Measurements from ENCODE around the gene GPC6.

Gene GPC6

GRCh38 chr13:93715866-93716265 is 489.3 kb downstream of the GPC6 start:
- Histone ChIP-seq H3K4me3 (ENCODE audit: low read depth, low read length) (no peak overlapping the region), H3K4me1 (ENCODE audit: control insufficient read depth, insufficient read depth, low read length) (no peaks in the 10 kb centered on the region), H3K27ac (ENCODE audit: extremely low read depth, low read depth, low read length) (no peak overlapping the region), H3K9me3 (ENCODE audit: control insufficient read depth, insufficient read depth, low read depth, low read length) (no peaks in the 10 kb centered on the region), H3K36me3 (ENCODE audit: control insufficient read depth in 2 of 2, insufficient read depth in 1 of 2, low read length in 2 of 2) (no peaks in the 10 kb centered on the region)
- ChIA-PET CTCF (interaction anchor here (0.6 kb wide), 1 partner anchor 119 kb away, joined by 4 read pairs; no protein-coding TSS in a partner anchor), POLR2A (no interaction called here)
- TF ChIP-seq ZNF792 (tag by site-specific recombination; IDR thresholded peaks at IDR 0.05) (no peak), ZBTB48 (tag by site-specific recombination; IDR thresholded peaks at IDR 0.05) (no peak), MZF1 (tag by site-specific recombination; IDR thresholded peaks at IDR 0.05; ENCODE audit: borderline replicate concordance) (no peak), ZNF843 (tag by site-specific recombination; IDR thresholded peaks at IDR 0.05) (no peak), YY2 (tag by site-specific recombination; IDR thresholded peaks at IDR 0.05) (no peak), ZNF266 (tag by site-specific recombination; IDR thresholded peaks at IDR 0.05; ENCODE audit: low read depth) (no peak)

- no peaks in the 10 kb centered on the region for H3K9me3 ChIP-seq (ENCODE audit: control insufficient read depth, insufficient read depth, low read depth, low read length)
- no peaks in the 10 kb centered on the region for H3K36me3 ChIP-seq (ENCODE audit: control insufficient read depth in 2 of 2, insufficient read depth in 1 of 2, low read length in 2 of 2)
- H3K27ac ChIP-seq (ENCODE audit: extremely low read depth, low read depth, low read length): no peak overlapping the region
- H3K4me3 ChIP-seq (ENCODE audit: low read depth, low read length): no peak overlapping the region
- CTCF ChIA-PET: no interaction called here
- H3K4me1 ChIP-seq (ENCODE audit: control insufficient read depth, insufficient read depth, low read length): no peaks in the 10 kb centered on the region
- TF ChIP-seq ZNF23 (tag by site-specific recombination; IDR thresholded peaks at IDR 0.05; ENCODE audit: borderline replicate concordance) (no peak), ZSCAN16 (tag by site-specific recombination; IDR thresholded peaks at IDR 0.05) (no peak), ZNF280C (tag by site-specific recombination; IDR thresholded peaks at IDR 0.05) (no peak), PRDM4 (tag by site-specific recombination; IDR thresholded peaks at IDR 0.05) (no peak), ZBTB7A (tag by site-specific recombination; IDR thresholded peaks at IDR 0.05; ENCODE audit: low read depth) (no peak), ZNF677 (tag by site-specific recombination; IDR thresholded peaks at IDR 0.05) (no peak)
- POLR2A ChIA-PET: no interaction called here
Observed at GRCh38 chr13:93716623-93717022, 490.0 kb downstream of the GPC6 start.

GRCh38 chr13:93721483-93721882 is 494.9 kb downstream of the GPC6 start:
- H3K4me3 ChIP-seq (ENCODE audit: low read depth, low read length): no peak overlapping the region
- no peaks in the 10 kb centered on the region for H3K36me3 ChIP-seq (ENCODE audit: control insufficient read depth in 2 of 2, insufficient read depth in 1 of 2, low read length in 2 of 2)
- ChIA-PET CTCF (no interaction called here), POLR2A (no interaction called here)
- no peaks in the 10 kb centered on the region for H3K9me3 ChIP-seq (ENCODE audit: control insufficient read depth, insufficient read depth, low read depth, low read length)
- no peak overlapping the region for H3K27ac ChIP-seq (ENCODE audit: extremely low read depth, low read depth, low read length)
- H3K4me1 ChIP-seq (ENCODE audit: control insufficient read depth, insufficient read depth, low read length): no peaks in the 10 kb centered on the region
- TF ChIP-seq ZBTB21 (tag by site-specific recombination; IDR thresholded peaks at IDR 0.05) (no peak), SP3 (tag by site-specific recombination; IDR thresholded peaks at IDR 0.05) (no peak), ZNF274 (IDR thresholded peaks at IDR 0.05; ENCODE audit: low read length) (no peak), ZNF274 (tag by site-specific recombination; IDR thresholded peaks at IDR 0.05; ENCODE audit: borderline replicate concordance) (no peak), SP2 (tag by site-specific recombination; IDR thresholded peaks at IDR 0.05) (no peak), ZNF658 (tag by site-specific recombination; IDR thresholded peaks at IDR 0.05) (no peak), YY1 (tag by site-specific recombination; IDR thresholded peaks at IDR 0.05) (no peak), ZNF571 (tag by site-specific recombination; IDR thresholded peaks at IDR 0.05) (no peak), ZNF16 (tag by site-specific recombination; IDR thresholded peaks at IDR 0.05; ENCODE audit: low read depth) (no peak), BCL11A (tag by site-specific recombination; IDR thresholded peaks at IDR 0.05; ENCODE audit: low read depth) (no peak), ZNF561 (tag by site-specific recombination; IDR thresholded peaks at IDR 0.05; ENCODE audit: borderline replicate concordance) (no peak), ZNF362 (tag by site-specific recombination; IDR thresholded peaks at IDR 0.05) (no peak), PRDM4 (tag by site-specific recombination; IDR thresholded peaks at IDR 0.05) (no peak), OSR2 (tag by site-specific recombination; IDR thresholded peaks at IDR 0.05) (no peak), MEIS1 (CRISPR knock-in tag; IDR thresholded peaks at IDR 0.05; ENCODE audit: borderline replicate concordance) (no peak)
